NOMO-1 treated with DMSO at 0.1 percent for 48 hours (cell line): Measurements from ENCODE around the gene COA5.

Source experiments
- DNase-seq: peaks from one replicate; lab custom pipeline; 2025; ENCODE audit not compliant: unreplicated experiment; lab: John Stamatoyannopoulos, UW

The COA5 gene

GRCh38 chr2:98554116-98554861, 54.0 kb downstream of the COA5 start:
- no peak for DNase-seq

- no peak for DNase-seq
Measured at GRCh38 chr2:98552499-98553179, 55.7 kb downstream of the COA5 start.

GRCh38 chr2:98551316-98551715, 57.0 kb downstream of the COA5 start:
- DNase-seq: no peak

- no peak for DNase-seq
Measured at GRCh38 chr2:98550165-98550564, 58.1 kb downstream of the COA5 start.
